GM12892 (cell line): ENCODE data around the gene GALNT16.

Experiments used
- POLR2A ChIP-seq: IDR thresholded peaks from 2 replicates; pipeline ENCODE4 v1.6.1; 2011; ENCODE audit warnings: low read depth, low read length, control low read depth
- POLR2AphosphoS5 ChIP-seq: IDR thresholded peaks from 2 replicates; pipeline ENCODE4 v1.6.1; 2011; ENCODE audit warnings: low read depth, low read length, control low read depth

- no peak for TF ChIP-seq POLR2A
- TF ChIP-seq POLR2AphosphoS5: no peak
Observed at GRCh38 chr14:69356903-69357543, 97.1 kb downstream of the GALNT16 start.
